Effector CD4-positive, alpha-beta T cell (primary cell): Measurements from ENCODE around the gene ABCC6.
"Not testable (repeated sequence)": the region's sequence is repeated elsewhere in the genome, so short reads cannot be mapped to it uniquely, and the experiment has no call there.

Experiments used
- DNase-seq: peaks from one replicate; pipeline ENCODE4 v3.0.0-alpha.2; 2020

The ABCC6 gene

GRCh38 chr16:16221382-16221781 lies 1.9 kb downstream of the ABCC6 start:
- DNase-seq = not testable (repeated sequence)

- not testable (repeated sequence) for DNase-seq
These were observed 2.8 kb downstream of the ABCC6 start for GRCh38 chr16:16220449-16220848.

- DNase-seq = not testable (repeated sequence)
These were observed 4.5 kb downstream of the ABCC6 start for GRCh38 chr16:16218787-16219186.

GRCh38 chr16:16218349-16218748 lies 4.9 kb downstream of the ABCC6 start:
- DNase-seq = not testable (repeated sequence)

GRCh38 chr16:16213863-16214293 lies 9.4 kb downstream of the ABCC6 start:
- not testable (repeated sequence) for DNase-seq

- DNase-seq = not testable (repeated sequence)
These were observed 11.9 kb downstream of the ABCC6 start for GRCh38 chr16:16211404-16211803.

DNA sequence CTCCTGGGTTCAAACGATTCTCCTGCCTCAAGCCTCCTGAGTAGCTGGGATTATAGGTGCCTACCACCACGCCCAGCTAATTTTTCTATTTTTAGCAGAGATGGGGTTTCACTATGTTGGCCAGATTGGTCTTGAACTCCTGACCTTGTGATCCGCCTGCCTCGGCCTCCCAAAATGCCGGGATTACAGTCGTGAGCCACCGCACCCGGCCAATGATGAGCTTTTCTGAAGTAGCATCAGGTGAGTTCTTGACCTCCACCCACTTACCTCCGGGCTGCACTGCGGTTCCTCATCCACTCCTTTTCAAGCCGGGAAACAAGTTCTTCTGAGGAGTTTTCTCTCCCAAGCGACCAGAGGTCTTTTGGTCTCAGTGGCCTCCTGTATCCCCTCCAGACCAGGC lies 14.8 kb downstream of the ABCC6 start:
- DNase-seq = not testable (repeated sequence)

DNA sequence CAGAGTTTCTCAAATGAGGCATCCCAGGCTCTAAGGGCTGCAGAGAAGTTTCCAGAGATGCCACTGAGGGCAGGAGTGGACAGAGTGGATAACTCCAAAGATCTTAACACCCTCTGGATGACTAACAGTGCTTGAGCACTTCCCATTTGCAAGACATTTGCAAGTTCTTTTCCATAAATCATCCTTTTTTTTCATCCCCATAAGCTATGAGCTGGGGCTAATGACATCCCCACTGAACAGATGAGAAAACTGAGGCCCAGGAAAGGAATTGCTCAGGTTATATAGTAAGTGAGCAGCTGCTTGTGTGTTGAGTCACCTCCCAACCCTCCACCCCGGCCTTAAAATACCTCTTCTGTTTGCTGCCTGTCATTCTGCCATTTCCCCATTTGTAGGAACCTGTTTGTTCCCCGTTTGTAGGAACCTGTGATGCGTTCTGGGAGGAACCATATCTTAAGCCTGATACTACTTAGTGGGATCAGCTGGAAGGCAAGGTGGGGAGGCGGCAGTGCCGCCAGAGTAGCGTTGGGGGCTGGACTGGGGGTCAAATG lies 15.4 kb downstream of the ABCC6 start:
- not testable (repeated sequence) for DNase-seq

- DNase-seq = not testable (repeated sequence)
These were observed 16.1 kb downstream of the ABCC6 start for GRCh38 chr16:16207097-16207786.

DNA sequence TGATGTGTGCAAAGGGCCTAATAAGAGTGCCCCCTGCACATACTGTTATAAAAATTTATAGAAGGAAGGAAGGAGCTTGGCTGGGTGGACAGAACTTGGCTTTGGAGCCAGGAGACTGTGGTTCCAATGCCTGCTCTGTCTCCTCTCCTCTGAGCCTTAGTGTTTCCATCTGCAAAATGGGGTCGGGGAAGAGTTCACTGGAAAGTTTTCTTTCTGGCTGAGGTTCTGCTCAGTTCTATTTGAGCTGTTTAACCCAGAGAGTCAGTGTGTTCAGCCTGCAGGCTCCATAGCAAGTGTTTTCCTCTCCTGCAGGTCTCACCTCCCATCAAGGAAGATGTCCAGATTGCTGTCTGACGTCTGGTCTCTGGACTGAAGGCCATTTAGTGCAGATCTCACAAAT lies 17.4 kb downstream of the ABCC6 start:
- not testable (repeated sequence) for DNase-seq

DNA sequence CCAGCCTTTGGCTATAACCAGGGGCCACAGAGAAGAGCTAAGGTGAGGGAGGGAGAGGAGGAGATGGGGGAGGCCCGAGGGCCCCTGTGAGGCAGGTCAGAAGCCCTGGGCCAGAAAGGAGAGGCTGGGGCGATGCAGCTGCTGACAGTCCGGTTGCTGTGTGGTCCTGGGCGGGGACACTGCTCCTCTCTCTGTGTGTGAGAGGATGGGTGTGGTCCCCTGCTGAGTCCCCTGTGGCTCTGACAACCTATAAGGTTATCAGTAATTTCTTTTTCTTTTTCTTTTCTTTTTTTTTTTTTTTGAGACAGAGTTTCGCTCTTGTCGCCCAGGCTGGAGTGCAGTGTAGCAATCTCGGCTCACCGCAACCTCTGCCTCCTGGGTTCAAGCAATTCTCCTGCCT lies 18.7 kb downstream of the ABCC6 start:
- not testable (repeated sequence) for DNase-seq

DNA sequence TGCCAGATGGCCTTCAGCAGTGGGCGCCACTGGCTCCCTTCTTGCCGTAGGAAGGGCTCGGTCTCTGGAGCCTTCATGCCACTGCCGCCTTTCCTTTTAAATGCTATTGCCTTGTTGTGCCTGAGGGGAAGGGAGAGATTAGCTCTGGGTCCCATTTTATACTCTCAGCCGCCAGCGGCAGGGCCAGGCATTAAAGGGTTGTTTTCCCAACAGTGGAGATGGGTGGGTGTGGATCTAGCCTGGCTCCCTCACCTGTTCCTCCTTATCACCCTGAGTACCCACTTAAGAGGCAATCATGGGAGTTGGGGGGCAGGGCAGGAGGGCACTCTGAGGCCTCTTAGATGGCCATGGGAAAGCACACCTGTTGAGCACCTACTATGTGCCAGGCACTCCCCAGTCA lies 19.8 kb downstream of the ABCC6 start:
- DNase-seq = not testable (repeated sequence)

- DNase-seq = not testable (repeated sequence)
These were observed 20.7 kb downstream of the ABCC6 start for GRCh38 chr16:16202400-16203143.

- DNase-seq = not testable (repeated sequence)
These were observed 21.4 kb downstream of the ABCC6 start for GRCh38 chr16:16201880-16202279.

- not testable (repeated sequence) for DNase-seq
These were observed 22.9 kb downstream of the ABCC6 start for GRCh38 chr16:16200391-16200790.

- not testable (repeated sequence) for DNase-seq
These were observed 23.9 kb downstream of the ABCC6 start for GRCh38 chr16:16199428-16199827.

- DNase-seq = no peak
These were observed 25.3 kb downstream of the ABCC6 start for GRCh38 chr16:16197966-16198365.

- DNase-seq = no peak
These were observed 26.0 kb downstream of the ABCC6 start for GRCh38 chr16:16197331-16197730.

- no peak for DNase-seq
These were observed 27.2 kb downstream of the ABCC6 start for GRCh38 chr16:16196099-16196498.

DNA sequence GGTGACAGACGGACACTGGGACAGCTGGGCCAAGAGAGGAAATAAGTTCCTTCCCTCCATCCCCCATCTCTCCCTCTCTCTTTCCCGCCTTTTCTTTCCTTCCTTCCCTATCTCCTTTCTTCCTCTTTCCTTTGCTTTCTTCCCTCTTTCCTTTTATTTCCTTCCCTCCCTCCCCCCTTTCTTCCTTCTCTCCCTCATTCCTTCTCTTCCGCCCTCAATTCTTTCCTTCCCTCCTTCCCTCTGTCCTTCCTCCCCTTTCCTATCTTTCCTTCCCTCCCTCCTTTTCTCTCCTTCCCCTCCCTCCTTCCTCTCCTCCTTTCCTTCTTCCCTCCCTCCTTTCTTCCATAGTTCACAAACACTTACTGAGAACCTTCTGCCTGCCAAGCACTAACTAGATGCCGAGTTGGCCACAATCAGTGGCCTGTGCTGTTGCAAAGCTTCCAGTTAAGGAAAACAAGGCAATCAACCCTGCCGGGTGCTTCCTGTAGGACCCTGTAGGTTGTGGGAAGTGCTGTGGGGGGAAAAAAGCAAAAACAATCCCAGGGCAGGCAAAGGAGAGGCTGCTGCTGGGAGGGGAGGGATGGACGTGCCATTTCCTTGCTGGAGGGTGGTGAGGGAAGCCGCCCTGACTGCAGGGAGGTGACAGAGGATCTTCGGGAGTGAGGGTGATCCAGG lies 31.7 kb downstream of the ABCC6 start:
- no peak for DNase-seq

- not testable (repeated sequence) for DNase-seq
These were observed 32.3 kb downstream of the ABCC6 start for GRCh38 chr16:16190966-16191365.

DNA sequence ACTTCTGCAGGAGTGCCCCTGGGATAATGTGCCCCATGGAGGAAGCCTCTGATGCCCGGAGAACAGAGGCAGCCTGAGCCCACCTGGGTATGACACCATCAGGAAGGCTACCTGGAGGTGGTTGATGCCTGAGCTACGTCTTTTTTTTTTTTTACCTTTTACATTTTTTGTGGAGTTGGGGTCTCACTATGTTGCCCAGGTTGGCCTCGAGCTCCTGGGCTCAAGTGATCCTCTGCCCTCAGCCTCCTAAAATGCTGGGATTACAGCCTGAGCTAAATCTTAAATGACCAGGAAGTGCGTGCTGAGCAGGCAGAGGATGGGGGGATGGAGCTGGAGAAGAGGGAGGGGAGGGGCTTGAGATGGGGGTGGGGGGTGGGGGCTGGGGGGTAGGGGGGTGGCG lies 32.7 kb downstream of the ABCC6 start:
- DNase-seq = no peak

GRCh38 chr16:16189842-16190241 lies 33.5 kb downstream of the ABCC6 start:
- no peak for DNase-seq
